Measurements from ENCODE around the gene SBF1. TPM values are rescaled to one million over a fixed set of nuclear protein-coding genes. Genes with fewer than 3 reads are reported as not detected.

SBF1 gene
- total RNA-seq, 2 experiments from 2014 or later: 220 to 227 TPM

GRCh38 chr22:50471962-50472361, 2.9 kb downstream of the SBF1 start:
- ATAC-seq (ENCODE audit: poor library complexity) (no peak), DNase-seq (no peak)
- Mint-ChIP-seq H3K36me3 (ENCODE audit: low read depth) (peaks cover 30% of the 10 kb centered on the region), H3K4me1 (ENCODE audit: low read depth) (peaks cover 62% of the 10 kb centered on the region), H3K9me3 (no peaks in the 10 kb centered on the region), H3K27ac (peak overlapping the region; percentile 94), H3K27me3 (no peaks in the 10 kb centered on the region), H3K4me3 (peak overlapping the region; percentile 92)
- H3K27ac ChIP-seq (ENCODE audit: low read depth in 1 of 2, low read length in 2 of 2): peak overlapping the region; percentile 74 to 94
- no peak for TF ChIP-seq CTCF (IDR thresholded peaks at IDR 0.05)
- H3K4me3 ChIP-seq (ENCODE audit: low read length): peak overlapping the region; percentile 2
- peaks cover 26% of the 10 kb centered on the region for H3K36me3 ChIP-seq (ENCODE audit: insufficient read depth, low read length)
- no peaks in the 10 kb centered on the region for H3K9me3 ChIP-seq (ENCODE audit: control insufficient read depth in 1 of 2, insufficient read depth in 1 of 2, low read length in 2 of 2)
- peaks cover 78% of the 10 kb centered on the region for H3K4me1 ChIP-seq (ENCODE audit: insufficient read depth, low read length)
- ChIA-PET CTCF (interaction anchor here (2.0 kb wide), 1 partner anchor 26 kb away, joined by 5 read pairs; no protein-coding TSS in a partner anchor), POLR2A (interaction anchor here (1.5 to 2.7 kb wide), 3 partner anchors 26 to 150 kb away, joined by 4 to 11 read pairs (median 9); partner anchors contain the start of gene SCO2)
- no peaks in the 10 kb centered on the region for H3K27me3 ChIP-seq (ENCODE audit: control insufficient read depth in 1 of 2, insufficient read depth in 2 of 2, low read length in 2 of 2)
- intact Hi-C loops (cut with DNase I, micrococcal nuclease): loop anchor here in 1 of 2 experiments (5.0 kb wide), 2 partner anchors 35 to 55 kb away; partner anchors contain the start of genes LMF2, NCAPH2 and SCO2

- Mint-ChIP-seq H3K4me1 (ENCODE audit: low read depth) (peaks cover 66% of the 10 kb centered on the region), H3K36me3 (ENCODE audit: low read depth) (peaks cover 36% of the 10 kb centered on the region), H3K27ac (peak overlapping the region; percentile 94), H3K27me3 (no peaks in the 10 kb centered on the region), H3K9me3 (no peaks in the 10 kb centered on the region), H3K4me3 (peak overlapping the region; percentile 89)
- H3K4me3 ChIP-seq (ENCODE audit: low read length): peak overlapping the region; percentile 49
- DNase-seq: no peak
- intact Hi-C loops (cut with DNase I, micrococcal nuclease): loop anchor here in 1 of 2 experiments (5.0 kb wide), 2 partner anchors 36 to 56 kb away; partner anchors contain the start of genes LMF2, NCAPH2 and SCO2
- no peak for TF ChIP-seq CTCF (IDR thresholded peaks at IDR 0.05)
- H3K27me3 ChIP-seq (ENCODE audit: control insufficient read depth in 1 of 2, insufficient read depth in 2 of 2, low read length in 2 of 2): no peaks in the 10 kb centered on the region
- peaks cover 32% of the 10 kb centered on the region for H3K36me3 ChIP-seq (ENCODE audit: insufficient read depth, low read length)
- no peak for ATAC-seq (ENCODE audit: poor library complexity)
- peak overlapping the region; percentile 74 to 94 for H3K27ac ChIP-seq (ENCODE audit: low read depth in 1 of 2, low read length in 2 of 2)
- no peaks in the 10 kb centered on the region for H3K9me3 ChIP-seq (ENCODE audit: control insufficient read depth in 1 of 2, insufficient read depth in 1 of 2, low read length in 2 of 2)
- ChIA-PET POLR2A (interaction anchor here (1.3 to 3.2 kb wide), 7 partner anchors 10 to 150 kb away, joined by 3 to 39 read pairs (median 11); partner anchors contain the start of genes ADM2, LMF2, NCAPH2 and SCO2), CTCF (interaction anchor here (0.7 to 1.4 kb wide), 2 partner anchors 19 to 54 kb away, joined by 3 to 5 read pairs; partner anchors contain the start of gene SCO2)
- peaks cover 80% of the 10 kb centered on the region for H3K4me1 ChIP-seq (ENCODE audit: insufficient read depth, low read length)
These were observed 3.5 kb downstream of the SBF1 start for GRCh38 chr22:50471197-50471847.

- Mint-ChIP-seq H3K4me3 (peak overlapping the region; percentile 89), H3K9me3 (no peaks in the 10 kb centered on the region), H3K4me1 (ENCODE audit: low read depth) (peaks cover 64% of the 10 kb centered on the region), H3K36me3 (ENCODE audit: low read depth) (peaks cover 44% of the 10 kb centered on the region), H3K27me3 (no peaks in the 10 kb centered on the region), H3K27ac (peak overlapping the region; percentile 94)
- Histone ChIP-seq H3K27me3 (ENCODE audit: control insufficient read depth in 1 of 2, insufficient read depth in 2 of 2, low read length in 2 of 2) (no peaks in the 10 kb centered on the region), H3K9me3 (ENCODE audit: control insufficient read depth in 1 of 2, insufficient read depth in 1 of 2, low read length in 2 of 2) (no peaks in the 10 kb centered on the region), H3K4me1 (ENCODE audit: insufficient read depth, low read length) (peaks cover 77% of the 10 kb centered on the region), H3K36me3 (ENCODE audit: insufficient read depth, low read length) (peaks cover 40% of the 10 kb centered on the region), H3K4me3 (ENCODE audit: low read length) (peak overlapping the region; percentile 49), H3K27ac (ENCODE audit: low read depth in 1 of 2, low read length in 2 of 2) (peak overlapping the region; percentile 74 to 94)
- TF ChIP-seq CTCF (IDR thresholded peaks at IDR 0.05): no peak
- ChIA-PET POLR2A (interaction anchor here (0.6 to 3.2 kb wide), 15 partner anchors 8 to 226 kb away, joined by 3 to 39 read pairs (median 6); partner anchors contain the start of genes ADM2, CHKB, LMF2 and NCAPH2), CTCF (interaction anchor here (0.7 to 2.0 kb wide), 7 partner anchors 18 to 150 kb away, joined by 3 to 20 read pairs (median 5); partner anchors contain the start of gene SCO2)
- no peak for ATAC-seq (ENCODE audit: poor library complexity)
- DNase-seq: no peak
- intact Hi-C loops (cut with DNase I, micrococcal nuclease): loop anchor here (1.0 to 5.0 kb wide), 3 partner anchors 37 to 57 kb away; partner anchors contain the start of genes LMF2 (in 2 of the 2), NCAPH2 (in 1 of the 2) and SCO2 (in 1 of the 2)
These were observed 4.3 kb downstream of the SBF1 start for GRCh38 chr22:50470491-50470890.
